ENCODE results near the gene TESK2.
"Not testable (repeated sequence)": the region's sequence is repeated elsewhere in the genome, so short reads cannot be mapped to it uniquely, and the experiment has no call there.

Gene TESK2

DNA sequence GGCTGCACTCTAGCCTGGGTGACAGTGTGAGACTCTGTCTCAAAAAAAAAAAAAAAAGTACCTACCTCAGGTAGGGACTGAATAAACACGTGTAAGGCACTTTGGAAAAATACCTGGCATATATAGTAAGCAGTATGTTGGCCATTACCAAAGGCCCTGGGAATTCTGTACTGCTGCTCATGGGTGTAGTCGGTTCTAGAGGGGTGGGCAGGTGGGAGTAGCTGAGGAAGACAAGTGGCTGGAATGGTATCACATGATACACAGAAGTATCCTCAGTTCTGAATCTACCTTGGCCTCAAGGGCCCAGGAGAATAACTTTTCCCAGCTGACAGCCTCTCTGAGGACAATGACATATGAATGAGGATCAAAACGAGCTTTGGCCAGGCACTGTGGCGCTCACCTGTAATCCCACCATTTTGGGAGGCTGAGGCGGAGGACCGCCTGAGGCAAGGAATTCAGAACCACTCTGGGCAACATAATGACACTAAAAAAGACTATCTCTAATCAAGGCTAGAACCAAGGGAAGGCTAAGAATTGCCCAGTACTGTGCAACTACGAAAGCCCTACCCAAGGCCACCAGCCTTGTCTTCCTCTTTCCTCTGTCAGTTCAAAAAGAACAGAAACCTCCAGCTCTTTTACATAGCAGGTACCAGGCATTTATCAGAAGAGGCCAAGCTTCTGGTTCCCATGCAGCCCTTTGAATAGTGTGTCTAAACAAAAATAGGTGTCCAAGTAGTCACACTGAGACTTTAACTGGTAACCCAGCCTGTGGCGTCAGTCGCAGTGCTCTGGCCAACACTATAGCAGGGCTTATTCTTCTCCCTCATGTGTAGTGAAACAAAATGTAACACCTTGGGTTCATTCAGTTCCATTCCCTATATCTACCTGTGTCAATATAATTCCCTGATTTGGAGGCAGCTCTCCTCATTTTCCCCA lies 19.3 kb upstream of the TESK2 start:
- no peak for DNase-seq

DNA sequence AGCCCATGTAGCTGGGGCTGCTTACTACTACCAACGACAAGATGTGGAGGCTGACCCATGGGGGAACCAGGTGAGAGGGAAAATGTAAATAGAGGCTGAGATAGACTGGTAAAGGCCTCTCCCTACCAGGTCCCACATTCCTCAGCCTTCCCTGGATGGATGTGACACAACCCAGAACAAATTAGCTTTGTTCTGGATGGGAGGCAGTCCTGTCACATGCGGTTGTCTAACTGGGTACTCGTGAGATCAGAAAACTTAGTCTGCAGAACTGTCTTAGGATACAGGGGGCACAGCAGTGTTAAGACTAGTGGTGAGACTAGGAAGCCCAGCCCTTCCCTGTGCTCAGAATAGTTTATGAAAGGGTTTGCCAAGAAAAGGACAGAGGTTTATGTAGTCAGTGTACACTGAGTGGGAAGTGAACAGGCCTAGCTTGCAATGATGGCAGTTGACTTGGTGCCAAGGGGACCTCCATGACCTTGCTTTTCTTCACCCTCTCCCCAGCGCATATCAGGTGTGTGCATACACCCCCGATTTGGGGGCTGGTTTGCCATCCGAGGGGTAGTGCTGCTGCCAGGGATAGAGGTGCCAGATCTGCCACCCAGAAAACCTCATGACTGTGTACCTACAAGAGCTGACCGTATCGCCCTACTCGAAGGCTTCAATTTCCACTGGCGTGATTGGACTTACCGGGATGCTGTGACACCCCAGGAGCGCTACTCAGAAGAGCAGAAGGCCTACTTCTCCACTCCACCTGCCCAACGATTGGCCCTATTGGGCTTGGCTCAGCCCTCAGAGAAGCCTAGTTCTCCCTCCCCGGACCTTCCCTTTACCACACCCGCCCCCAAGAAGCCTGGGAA lies 17.6 kb upstream of the TESK2 start:
- DNase-seq: no peak

DNA sequence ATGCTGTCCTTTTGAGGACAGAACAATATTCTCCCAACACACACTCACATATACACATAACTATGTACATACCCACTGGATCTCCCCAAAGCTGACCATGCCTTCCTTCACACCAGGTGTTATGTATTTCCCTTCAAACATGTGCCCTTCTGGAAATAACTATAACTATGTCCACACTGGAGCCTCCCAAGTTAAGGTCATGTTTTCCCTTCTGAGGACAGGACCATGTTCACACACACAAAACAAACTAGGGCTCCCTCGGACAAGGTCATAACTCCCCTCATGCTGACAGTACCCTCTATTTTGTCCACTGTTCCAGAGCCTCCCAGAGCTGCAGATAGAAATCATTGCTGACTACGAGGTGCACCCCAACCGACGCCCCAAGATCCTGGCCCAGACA lies 16.9 kb upstream of the TESK2 start:
- no peak for DNase-seq

DNA sequence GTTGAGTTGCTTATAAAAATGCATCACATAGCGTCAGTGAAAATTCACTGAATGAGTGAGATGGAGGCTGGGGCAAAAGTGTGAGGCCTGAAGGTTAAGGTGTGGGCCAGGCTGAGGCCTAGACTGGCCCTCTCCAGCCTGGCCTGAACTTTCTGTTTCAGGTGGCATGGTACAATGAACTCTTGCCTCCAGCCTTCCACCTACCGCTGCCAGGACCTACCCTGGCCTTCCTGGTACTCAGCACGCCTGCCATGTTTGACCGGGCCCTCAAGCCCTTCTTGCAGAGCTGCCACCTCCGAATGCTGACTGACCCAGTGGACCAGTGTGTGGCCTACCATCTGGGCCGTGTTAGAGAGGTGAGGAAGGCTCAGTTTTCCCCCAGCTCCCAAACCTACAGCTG lies 16.2 kb upstream of the TESK2 start:
- no peak for DNase-seq

DNA sequence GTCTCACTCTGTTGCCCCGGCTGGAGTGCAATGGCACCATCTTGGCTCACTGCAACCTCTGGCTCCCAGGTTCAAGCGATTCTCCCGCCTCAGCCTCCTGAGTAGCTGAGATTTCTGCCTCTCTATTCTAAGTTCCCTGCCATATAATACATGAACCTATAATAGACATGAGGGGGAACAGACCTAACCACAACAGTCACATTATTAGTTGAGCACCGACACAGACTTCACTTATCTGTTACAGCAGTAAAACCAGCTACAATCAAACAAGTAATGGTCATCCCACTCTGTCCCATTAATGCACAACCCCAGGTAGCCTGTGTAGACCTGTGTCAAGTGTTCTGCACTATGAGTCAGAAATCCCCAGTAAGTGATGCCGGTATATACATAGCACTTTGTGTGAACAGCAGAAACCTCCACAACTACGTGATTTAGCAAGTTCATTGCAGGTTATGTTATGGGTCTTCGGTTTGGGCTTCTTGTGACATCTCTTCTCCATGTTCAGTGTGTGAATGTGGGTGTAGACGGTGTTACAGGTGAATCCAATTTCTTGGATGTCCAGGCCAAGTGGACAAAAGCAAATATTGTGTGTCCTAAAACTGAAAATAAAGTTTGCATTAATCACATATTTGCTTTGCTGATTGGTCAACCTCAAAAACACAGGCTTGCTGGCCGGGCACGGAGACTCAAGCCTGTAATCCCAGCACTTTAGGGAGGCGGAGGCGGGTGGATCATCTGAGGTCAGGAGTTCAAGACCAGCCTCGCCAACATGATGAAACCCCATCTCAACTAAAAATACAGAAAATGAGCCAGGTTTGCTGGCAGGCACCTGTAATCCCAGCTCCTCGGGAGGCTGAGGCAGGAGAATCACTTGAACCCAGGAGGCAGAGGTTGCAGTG lies 12.7 kb upstream of the TESK2 start:
- no peak for DNase-seq

DNA sequence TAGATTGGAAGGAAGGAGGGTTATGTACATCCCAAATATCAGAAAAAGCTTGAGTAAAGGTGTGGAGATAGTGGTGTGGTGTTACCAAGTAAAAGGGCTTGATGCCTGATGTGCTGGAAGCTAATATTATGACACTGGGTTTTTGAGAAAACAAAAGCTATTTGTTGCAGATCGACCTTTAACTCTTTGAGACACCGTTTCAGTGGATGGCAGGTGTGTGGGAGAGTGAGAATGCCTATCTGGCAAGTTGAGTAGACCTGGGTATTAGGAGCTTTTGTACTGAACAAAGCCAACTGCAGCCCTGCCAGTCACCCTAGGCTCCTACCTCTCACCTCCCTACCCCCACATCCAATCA lies 10.5 kb upstream of the TESK2 start:
- DNase-seq: no peak

DNA sequence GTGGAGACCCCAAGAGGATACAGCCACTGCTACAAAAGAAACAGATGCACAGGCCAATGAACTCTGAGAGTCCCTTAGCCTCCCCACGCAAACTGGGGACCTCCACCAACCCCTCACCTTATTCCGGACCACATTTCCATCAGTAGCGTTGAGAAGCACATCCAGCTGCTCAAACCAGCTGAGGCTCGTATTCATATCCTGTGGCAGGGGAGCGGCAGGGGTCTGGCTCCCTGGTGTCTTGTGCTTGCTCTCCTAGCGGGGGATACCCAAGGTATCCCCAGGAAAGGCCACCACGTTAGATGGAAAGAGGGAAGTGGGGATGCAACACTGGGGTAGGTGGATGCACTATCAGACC lies 8.4 kb upstream of the TESK2 start:
- no peak for DNase-seq

DNA sequence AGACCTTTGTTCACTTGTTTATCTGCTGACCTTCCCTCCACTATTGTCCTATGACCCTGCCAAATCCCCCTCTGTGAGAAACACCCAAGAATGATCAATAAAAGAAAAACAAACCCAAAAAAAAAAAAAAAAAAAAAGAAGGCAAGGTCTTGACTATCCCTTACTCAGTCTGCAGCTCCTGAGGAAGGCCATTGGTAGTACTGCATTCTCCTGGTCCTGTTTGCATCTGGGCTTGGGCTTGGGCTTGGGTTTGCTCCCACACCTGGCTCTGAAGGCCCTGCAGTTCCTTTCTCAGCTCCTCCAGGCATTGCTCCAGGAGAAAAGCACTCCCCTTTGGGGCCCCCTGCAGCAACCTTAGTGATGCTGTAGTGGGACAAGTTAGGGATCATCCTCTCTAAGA lies 7.3 kb upstream of the TESK2 start:
- DNase-seq: no peak

DNA sequence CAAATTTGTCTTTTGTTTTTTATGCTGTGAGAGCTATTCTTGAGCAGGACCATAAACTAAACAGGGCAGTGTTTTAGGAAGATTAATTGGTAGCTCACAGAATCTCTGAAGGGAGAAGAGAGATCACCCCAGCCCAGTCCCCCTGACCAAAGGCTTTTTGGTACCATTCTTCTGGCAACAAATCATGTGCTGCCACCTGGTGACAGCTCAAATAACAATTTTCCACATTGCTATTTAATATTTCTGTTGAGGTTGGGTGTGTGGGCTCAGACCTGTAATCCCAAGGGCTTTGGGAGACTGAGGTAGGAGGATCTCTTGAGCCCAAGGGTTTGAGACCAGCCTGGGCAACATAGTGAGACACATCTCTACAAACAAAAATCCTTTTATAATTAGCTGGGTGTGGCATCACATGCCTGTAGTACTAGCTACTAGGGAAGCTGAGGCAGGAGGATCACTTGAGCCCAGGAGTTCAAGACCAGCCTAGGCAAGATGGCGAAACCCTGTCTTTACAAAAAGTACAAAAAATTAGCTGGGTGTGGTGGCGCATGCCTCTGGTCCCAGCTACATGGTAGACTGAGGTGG lies 2.2 kb upstream of the TESK2 start:
- no peak for DNase-seq

DNA sequence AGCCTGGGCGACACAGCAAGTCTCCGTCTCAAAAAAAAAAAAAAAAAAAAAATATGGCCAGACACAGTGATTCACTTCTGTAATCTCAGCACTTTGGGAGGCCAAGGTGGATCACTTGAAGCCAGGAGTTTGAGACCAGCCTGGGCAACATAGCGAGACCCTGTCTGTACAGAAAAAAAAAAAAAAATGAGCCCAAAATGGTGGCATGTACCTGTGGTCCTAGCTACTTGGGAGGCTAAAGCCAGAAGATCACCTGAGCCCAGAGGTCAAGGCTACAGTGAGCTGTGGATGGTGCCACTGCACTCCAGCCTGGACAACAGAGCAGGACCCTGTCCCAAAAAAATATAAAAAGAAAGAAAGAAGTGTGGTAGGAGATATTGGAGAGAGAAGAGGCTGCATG lies 1.7 kb upstream of the TESK2 start:
- no peak for DNase-seq

DNA sequence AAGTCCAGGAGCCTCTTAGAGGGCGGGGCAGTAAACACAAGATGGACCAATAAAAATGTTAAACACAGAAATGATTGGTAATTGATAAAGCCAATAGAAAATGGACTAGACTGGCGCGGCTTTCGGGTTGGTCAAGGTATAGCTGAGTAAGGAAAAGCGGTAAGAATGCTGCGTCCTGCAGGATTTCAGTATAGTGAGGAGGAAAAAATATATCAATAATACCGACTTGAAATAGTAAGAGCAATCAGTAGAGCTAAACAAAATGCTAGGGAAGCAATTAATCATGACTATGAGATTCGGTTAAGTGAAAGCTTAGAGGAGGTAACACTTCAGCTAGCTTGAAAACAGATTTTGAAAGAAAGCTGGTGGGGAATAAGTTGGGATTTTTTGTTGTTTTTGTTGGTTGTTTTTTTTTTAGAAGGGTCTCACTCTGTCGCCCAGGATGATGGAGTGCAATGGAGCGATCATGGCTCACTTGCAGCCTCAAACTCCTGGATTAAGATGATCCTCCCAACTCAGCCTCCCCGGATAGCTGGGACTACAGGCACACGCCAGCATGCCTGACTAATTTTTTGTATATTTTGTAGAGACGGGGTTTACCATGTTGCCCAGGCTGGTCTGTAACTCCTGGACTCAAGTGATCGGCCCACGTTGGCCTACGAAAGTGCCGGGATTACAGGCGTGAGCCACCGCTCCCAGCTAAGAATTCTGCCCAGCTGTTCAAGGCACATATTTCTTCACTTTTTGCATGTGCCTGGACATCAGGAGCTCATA lies 711 bp upstream of the TESK2 start:
- no peak for DNase-seq

DNA sequence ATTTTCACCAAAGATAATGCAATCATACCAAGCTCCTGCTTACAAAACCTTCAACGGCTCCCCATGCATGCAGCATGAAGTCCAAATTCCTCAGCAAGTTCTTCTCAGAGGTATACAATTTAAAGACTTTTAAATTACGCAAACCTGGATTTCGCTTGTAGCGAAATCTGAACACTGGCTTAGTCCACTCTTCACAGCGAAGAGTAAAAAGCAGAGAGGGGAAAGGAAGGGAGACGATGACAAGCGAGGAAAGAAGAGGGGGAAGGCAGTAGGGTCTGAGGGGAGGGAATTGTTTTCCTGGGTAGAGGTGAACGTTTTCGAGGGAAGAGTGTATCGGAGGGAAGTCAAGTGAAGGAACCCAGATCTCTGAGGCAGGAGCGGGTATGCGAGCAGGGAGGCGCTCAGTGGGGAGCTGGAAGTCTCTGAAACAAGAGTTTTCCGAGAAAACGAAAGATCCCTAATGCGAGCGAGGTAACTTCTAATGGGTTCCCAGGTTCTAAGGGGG lies 790 bp downstream of the TESK2 start:
- no peak for DNase-seq

DNA sequence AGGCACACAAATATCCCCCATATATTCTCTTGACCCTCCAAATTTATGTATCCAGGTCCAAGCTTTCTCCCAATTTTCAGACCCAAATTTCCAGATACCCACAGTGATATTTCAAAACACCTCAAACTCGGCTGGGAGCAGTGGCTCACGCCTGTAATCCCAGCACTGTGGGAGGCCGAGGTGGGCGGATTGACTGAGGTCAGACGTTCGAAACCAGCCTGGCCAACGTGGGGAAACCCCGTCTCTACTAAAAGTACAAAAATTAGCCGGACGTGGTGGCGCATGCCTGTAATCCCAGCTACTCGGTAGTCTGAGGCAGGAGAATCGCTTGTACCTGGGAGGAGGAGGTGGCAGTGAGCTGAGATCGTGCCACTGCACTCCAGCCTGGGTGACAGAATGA lies 1.6 kb downstream of the TESK2 start:
- DNase-seq: not testable (repeated sequence)

DNA sequence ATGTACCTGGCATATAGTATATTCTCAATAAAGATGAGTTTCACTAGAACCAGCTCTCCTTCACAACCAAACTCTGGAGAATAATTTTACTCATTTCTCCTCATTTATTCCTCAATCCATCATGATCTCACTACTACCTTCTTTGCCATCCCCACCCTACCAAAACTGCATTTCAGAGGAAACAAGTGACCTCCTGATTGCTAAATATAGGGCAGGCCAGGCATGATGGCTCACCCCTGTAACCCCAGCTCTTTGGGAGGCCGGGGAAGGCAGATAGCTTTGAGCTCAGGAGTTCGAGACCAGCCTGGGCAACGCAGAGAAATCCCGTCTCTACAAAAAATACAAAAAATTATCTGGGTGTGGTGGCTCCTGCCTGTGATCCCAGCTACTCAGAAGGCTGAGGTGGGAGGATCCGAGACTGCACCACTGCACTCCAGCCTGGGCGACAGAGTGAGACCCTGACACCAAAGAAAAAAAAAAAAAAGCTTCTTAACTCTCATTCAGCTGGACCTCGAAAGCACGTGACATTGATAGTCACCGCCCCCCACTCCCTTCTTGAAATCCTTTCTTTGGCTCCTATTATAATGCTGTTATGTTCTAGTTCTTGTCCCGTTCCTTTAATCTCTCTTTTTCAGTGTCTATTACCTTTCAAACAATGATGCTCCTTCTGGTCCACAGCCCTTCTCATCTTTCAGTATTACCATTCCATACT lies 2.1 kb downstream of the TESK2 start:
- no peak for DNase-seq

DNA sequence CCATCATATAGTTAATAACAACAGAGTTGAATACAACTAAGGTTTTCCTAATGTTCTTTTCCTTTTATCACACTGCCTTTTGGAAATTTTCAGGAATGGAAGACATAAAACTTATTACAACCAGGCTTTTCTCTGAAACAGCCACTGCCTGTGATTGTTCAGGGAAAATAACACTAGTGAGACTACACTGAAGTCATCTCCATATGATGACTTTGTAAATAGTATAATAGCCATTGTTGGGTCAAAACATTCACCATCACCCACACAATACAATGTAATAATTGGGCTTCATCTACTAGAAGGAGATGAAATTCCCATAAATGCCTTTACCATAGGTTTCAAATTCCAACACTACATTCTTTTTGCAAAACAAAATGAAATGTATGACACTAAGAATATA lies 5.0 kb downstream of the TESK2 start:
- DNase-seq: no peak

DNA sequence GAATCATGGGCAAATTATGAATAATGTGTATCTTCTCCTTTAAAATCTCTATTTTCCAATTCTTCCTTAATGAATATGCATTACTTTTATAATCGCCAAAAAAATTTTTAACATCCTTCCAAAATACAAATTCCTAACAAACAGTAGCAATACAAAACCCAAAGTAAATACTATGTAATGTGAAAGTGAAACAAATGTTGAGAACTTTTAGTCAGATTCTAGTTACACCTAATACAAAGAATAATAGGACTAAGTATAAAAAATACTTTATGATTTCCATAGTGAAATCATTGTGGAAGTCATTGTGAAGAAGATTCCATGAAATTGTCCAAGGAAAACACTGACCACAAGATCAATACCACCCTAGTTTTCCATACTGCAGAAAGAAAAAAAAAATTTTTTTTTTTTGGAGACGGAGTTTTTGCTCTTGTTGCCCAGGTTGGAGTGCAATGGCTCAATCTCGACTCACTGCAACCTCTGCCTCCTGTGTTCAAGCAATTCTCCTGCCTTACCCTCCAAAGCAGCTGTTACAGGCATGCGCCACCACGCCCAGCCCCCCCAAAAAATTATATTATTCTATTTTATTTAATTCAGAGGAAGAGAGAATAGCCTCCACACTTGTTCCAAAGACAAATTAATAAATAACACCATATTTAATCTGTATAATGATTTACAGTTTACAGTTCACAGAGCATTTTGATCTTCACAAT lies 11.8 kb downstream of the TESK2 start:
- DNase-seq: no peak

DNA sequence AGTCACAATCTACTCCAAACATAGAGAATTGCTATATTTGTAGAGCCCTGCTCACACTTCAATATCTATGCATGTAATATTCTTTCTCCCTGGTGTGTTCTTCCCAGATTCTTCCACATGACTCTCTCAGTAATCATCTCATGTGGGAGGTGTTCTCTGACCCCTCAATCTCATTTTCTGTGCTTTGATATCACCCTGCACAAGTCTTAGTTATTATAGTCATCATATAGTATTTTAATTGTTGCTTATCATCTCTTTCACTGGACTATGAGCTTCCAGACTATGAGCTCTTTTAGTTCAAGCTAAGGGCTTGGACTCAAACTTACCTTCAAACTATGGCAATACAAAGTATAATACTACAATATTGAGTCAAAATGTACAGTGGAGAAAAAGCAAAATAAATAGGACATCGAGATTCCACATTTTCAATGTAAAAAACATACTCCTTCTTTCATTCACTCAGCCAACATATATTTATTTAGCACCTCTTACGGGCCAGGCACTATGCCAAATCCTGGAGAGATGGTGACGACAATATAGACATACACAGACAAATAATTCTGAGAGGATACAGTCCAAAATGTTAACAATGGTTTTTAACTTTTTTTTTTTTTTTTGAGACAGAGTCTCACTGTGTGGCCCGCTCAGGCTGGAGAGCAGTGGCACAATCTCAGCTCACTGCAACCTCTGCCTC lies 12.7 kb downstream of the TESK2 start:
- no peak for DNase-seq

DNA sequence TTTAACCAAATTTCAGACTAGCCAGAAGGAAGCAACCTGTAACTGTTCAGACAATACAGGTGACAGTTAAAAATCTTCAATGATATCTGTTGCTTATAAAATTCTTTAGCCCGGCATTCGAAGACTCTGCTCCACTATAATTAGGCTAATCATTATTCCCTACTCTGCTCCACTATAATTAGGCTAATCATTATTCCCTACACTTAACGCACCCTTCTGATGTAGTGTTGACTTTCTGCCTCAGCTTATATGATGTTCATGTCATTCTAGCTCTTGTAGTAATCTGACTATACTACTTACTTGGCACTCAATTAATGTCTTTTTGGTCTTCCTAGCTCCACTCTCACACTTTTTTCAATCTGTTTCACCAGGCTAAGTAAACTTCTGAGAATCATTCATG lies 13.3 kb downstream of the TESK2 start:
- DNase-seq: no peak

DNA sequence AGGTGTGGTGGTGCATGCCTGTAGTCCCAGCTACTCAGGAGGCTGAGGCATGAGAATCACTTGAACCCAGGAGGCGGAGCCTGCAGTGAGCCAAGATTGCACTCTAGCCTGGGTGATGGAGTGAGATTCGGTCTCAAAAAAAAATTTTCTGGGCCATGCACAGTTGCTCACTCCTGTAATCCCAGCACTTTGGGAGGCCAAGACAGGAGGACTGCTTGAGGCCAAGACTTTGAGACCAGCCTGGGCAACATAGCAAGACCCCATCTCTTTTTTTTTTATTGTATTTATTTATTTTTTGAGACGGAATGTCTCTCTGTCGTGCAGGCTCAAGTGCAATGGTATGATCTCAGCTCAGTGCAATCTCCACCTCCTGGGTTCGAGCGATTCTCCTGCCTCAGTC lies 16.8 kb downstream of the TESK2 start:
- not testable (repeated sequence) for DNase-seq

DNA sequence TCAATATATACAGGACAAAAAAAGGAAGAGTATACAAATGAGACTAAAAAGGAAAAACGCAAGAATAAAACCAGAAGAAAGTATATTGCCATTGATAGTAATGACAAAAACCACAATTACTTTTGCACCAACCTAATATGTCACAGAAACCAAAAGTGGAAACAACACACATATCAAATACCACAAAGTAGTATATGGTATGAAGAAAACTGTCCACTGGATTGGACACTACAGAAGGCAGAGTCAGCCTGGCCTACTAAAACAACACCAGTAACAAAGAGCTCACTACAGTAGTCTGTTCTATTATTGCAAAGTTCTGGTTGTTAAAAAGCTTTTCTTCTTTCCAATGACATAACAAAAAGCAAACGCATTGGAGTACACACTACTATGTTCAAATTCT lies 17.7 kb downstream of the TESK2 start:
- DNase-seq: no peak
